T-helper 1 cell (primary cell): Measurements from ENCODE around the gene TUBG2.
"Not testable (repeated sequence)": the region's sequence is repeated elsewhere in the genome, so short reads cannot be mapped to it uniquely, and the experiment has no call there.

Experiments
- DNase-seq, 5 donors: peaks; one replicate each; pipeline ENCODE4 v3.0.0-alpha.2; 2012 to 2020

TUBG2 gene

DNA sequence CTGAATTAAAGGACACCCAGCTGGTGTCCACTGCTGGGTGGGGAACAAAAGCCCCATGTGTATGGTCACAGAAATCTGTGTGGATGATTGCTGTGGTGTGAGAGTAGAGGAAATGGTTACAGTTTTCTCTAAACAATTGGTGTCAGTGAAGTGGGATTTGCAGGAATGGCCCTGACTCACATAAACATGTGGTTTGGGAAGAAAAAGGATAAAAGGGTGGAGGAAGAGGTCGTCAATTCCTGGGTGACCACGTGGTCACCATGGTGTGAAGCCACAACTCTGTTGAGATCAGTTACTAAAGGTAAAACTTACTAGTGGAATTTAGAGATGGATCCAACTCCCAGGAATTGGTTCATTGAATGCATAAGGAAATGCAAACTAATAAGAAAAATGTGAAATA lies 3.6 kb upstream of the TUBG2 start:
- DNase-seq, result no peak

- no peak for DNase-seq
These were observed 1.1 kb upstream of the TUBG2 start for GRCh38 chr17:42657824-42658588.

- DNase-seq, result not testable (repeated sequence)
These were observed 819 bp downstream of the TUBG2 start for GRCh38 chr17:42659932-42660274.

- no peak for DNase-seq
These were observed 1.7 kb downstream of the TUBG2 start for GRCh38 chr17:42660692-42661345.

DNA sequence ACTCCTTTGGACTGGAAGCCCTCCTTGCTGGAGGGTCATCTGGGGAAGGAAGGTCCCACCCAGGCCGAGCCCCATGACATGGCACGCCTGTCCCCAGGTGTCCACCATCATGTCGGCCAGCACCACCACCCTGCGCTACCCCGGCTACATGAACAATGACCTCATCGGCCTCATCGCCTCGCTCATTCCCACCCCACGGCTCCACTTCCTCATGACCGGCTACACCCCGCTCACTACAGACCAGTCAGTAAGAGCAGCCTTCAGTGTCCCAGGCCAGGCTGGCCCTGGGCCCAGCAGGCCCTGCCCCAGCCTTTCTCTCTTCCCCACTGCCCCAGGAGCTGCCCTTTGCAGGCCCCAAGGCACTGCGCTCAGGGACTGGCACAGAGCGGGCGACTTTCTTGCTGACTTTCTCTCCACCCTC lies 6.5 kb downstream of the TUBG2 start:
- no peak for DNase-seq

DNA sequence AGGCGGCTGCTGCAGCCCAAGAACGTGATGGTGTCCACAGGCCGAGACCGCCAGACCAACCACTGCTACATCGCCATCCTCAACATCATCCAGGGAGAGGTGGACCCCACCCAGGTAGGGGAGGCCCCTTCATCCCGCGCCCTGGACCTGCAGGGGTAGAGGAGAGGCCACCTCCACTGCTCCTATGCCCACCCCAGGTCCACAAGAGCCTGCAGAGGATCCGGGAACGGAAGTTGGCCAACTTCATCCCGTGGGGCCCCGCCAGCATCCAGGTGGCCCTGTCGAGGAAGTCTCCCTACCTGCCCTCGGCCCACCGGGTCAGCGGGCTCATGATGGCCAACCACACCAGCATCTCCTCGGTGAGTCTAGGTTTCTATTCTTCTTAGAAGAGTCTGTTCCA lies 7.0 kb downstream of the TUBG2 start:
- not testable (repeated sequence) for DNase-seq

GRCh38 chr17:42667088-42667951 lies 8.2 kb downstream of the TUBG2 start:
- no peak for DNase-seq

GRCh38 chr17:42669705-42669976 lies 10.6 kb downstream of the TUBG2 start:
- DNase-seq, result no peak

DNA sequence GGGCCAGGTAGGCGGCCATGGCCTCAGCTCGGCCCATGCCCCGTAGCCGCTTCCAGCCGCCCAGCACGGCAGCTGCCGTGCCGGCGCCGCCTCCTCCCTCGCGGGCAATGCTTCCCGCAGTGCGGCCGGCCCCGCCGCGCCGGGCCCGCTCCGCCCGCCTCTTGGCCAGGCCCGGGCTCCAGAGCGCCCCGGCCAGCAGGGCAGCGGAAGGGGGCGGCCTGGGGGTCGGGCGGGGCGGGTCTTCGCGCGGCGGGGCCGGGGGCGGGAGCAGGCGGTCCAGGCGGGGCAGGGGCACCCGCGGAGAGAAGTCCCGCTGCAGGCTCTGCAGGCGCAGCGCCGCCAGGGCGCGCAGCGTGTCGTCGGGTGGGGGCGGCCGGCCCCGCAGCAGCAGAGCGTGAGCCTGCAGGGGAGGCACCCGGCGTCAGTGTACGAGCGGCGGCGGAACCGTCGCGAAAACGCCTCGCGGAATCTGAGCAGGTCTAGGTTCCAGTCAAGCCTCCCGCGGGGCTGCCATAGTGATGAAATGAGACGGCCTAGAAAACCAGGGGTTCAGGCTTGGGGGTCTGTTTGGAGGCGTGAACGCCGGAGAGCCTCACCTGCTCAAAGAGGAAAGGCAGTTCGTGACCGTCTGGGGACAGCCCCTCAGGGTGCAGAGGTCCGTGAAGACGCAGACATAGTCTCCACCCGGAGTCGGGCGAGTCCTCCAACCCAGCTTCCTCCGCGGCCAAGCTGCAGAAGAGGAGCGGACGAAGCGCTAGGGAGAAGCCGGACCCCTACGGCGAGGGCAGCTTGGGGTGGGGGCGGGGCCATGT lies 11.1 kb downstream of the TUBG2 start:
- peak in 2 of 5 donors; percentile 53 to 54 for DNase-seq

DNA sequence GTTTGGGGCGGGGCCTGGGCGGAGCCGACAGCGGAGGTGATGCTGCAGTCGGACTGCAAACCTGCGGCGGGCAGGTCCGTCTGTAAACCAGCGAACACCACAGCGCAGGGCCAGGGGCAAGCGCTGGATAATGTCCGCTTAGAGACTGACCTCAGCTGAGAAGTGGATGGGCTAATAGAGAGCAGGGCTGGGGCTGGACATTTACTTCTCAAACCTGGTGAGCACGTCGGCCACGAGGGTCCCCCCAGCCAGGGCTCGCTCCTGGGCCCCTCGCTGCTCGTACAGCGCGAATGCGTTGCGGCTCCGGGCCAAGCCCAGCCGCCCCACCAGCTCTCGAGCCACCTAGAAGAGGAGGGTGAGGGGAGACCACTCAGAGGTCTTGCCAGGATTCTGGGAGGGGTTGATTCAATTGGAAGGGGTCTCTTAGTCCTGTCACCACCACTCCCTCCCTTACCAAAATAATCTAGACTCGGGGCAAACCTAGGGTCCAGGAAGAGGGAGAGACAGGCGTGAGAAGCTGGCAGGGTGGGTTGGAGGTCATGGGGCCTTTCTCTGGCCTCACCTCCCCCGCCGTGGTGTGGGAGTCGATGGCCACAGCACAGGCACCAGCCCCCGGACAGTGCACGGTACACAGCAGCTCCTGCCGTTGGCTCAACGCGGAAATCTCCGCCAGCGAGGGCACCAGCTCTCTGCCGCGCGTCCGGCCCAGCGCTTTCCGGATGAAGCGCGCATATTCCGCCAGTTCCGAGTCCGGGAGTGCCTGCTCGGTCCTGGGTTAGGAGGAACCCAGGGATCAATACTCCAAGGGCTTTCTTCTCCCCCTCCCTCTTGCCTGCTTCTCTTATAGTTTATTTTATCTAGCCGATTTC lies 11.9 kb downstream of the TUBG2 start:
- no peak for DNase-seq

GRCh38 chr17:42672038-42672437 lies 13.0 kb downstream of the TUBG2 start:
- no peak for DNase-seq

DNA sequence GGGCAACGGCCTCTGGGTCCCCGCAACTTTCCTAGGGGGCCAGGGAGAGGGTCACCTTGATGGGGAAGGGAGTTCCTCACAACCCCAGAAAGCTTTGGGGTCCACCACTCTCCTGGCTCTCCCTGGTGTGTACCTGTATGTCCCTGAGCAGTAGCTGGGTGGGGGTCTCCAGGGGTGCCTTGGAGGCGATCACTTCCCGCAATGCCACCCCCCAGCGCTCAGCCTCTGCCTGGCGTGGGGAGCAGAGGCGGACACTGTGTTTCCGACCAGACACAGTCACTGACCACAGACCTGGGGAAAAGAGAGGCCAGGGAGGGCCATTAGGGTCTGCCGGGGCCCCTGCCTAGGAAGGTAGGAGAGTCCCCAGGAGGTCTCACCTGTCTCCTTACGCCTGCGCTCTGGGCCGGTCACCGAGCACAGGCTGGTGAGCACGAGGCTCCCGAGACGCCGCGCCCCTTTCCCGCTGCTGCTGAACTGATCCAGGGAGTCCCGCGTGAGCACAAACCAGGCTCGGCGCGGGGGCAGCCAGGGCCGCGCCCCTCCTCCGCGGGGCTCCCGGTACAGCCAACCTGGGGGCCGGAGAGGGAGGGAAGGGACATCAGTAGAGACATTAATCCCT lies 14.3 kb downstream of the TUBG2 start:
- DNase-seq, result no peak

- no peak for DNase-seq
These were observed 15.0 kb downstream of the TUBG2 start for GRCh38 chr17:42673885-42674754.

- no peak for DNase-seq
These were observed 15.8 kb downstream of the TUBG2 start for GRCh38 chr17:42674755-42675347.

DNA sequence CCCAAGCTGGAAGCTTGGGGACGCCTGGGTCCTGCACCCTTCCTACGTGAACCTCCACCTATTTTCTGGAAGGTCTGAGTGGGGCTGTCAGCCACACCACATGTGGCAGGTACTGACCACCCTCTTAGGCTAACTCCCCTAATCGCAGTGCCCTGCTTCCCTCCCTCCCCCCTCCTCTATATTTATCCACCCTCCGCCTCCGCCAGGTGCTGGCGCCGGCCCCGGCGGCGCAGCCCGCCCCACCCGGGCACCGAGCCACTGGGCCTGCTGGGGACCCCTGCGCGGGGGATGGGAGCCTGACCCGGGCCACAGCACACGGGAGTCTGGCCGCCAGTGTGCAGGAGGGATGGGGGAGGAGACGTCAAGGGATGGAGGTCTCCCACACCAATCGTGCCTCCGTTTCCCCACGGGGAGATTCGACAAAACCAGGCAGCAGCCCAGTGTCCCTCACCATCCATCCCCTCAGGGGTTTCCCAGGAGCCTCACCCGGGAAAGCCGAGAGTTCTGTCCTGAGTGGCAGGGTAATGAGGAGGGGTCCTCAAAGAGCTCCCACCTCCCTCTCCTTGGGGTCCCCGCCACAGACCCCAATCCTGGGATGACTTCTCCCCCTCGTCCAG lies 16.4 kb downstream of the TUBG2 start:
- no peak for DNase-seq

DNA sequence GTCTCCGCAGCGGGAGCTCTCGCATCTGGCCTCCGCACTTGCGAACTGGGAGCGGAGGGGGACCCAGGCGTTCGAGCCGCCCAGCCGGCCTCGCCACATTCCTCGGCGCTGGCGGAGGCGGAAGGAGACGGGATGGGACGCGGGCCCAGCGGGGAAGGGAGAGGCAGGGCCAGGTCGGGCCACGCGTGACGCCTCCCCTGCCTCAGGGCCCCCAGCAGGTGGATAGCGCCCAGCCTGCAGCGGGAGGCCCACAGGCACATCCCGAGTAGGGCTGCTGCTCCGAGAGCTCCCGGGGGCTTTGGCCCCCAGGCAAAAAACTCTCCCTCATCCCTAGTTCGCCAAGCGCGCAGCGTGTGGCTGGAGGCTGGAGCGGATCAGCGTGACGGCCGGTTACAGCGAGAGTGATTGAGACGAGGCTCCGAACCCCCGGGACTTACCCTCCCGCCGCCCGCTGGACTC lies 16.9 kb downstream of the TUBG2 start:
- no peak for DNase-seq

GRCh38 chr17:42676424-42677011 lies 17.4 kb downstream of the TUBG2 start, which contains the start of gene PLEKHH3:
PLEKHH3 (minus strand) TSS chr17:42676994; CDS start chr17:42676563, 431 bp downstream.
- no peak for DNase-seq

GRCh38 chr17:42677012-42677857 lies 18.2 kb downstream of the TUBG2 start:
- peak; percentile 91 to 100 (median 96) for DNase-seq
